Thyroid gland (tissue), 4 donors: ENCODE measurements around the gene CCNE1. TPM values are rescaled to one million over a fixed set of nuclear protein-coding genes. Genes with fewer than 3 reads are reported as not detected.
A peak's percentile ranks its signal among the peaks of the same experiment; 100 is the strongest.

Experiments
- DNase-seq, 2 donors: peaks; one replicate each; pipeline ENCODE4 v3.0.0-alpha.2; 2019
- H3K27ac ChIP-seq, 3 donors: fragments of 200-600 bp; sonication (generic); 1 replicate in 2 of 3; 2 replicates in 1 of 3; pipeline ENCODE4 v1.5.1; 2016 to 2019; ENCODE audit warnings: mild to moderate bottlenecking in 1 of 3, moderate library complexity in 1 of 3
- H3K27me3 ChIP-seq: fragments of 200-600 bp; sonication (generic); one replicate; pipeline ENCODE4 v1.5.1; 2019
- H3K36me3 ChIP-seq, 2 donors: fragments of 200-600 bp; sonication (generic); one replicate each; pipeline ENCODE4 v1.5.1; 2016 to 2019
- H3K4me1 ChIP-seq, 2 donors: fragments of 200-600 bp; sonication (generic); one replicate each; pipeline ENCODE4 v1.5.1; 2017 to 2019
- H3K4me3 ChIP-seq, 3 donors: fragments of 200-600 bp; sonication (generic); replicated peaks in 1 of 3; 1 replicate in 2 of 3; 2 replicates in 1 of 3; pipeline ENCODE4 v1.5.1; 2016; ENCODE audit warnings: mild to moderate bottlenecking in 1 of 3
- H3K9me3 ChIP-seq: fragments of 200-600 bp; sonication (generic); one replicate; pipeline ENCODE4 v1.5.1; 2017
- CTCF ChIP-seq, 6 experiments: fragments of 200-600 bp in 3 of 6; fragments of 450-650 bp in 3 of 6; sonication (generic) in 3 of 6; IDR thresholded peaks; one replicate each; pipeline ENCODE4 v1.5.1; 2016 to 2019; ENCODE audit warnings: antibody characterized with exemption in 6 of 6, mild to moderate bottlenecking in 2 of 6, inconsistent platforms in 1 of 6, moderate library complexity in 1 of 6
- POLR2A ChIP-seq, 2 donors: fragments of 450-650 bp; IDR thresholded peaks; one replicate each; pipeline ENCODE4 v1.6.1; 2017; ENCODE audit warnings: antibody characterized with exemption in 2 of 2, mild to moderate bottlenecking in 2 of 2, moderate library complexity in 1 of 2
- WGBS, 2 donors: methylation state at CpG; one replicate each; pipeline ENCODE4 v1.1.5; 2017; 5-methylcytosine and 5-hydroxymethylcytosine counted together
- intact Hi-C: fragments of 100-400 bp; cut with DNase I; formaldehyde crosslinking; loops from one replicate; pipeline ENCODE4 v1.15.1; 2023
- total RNA-seq, 4 donors: library from RNA; depleted of rRNA; stranded (reverse); fragments of >200 nt; gene quantifications; one replicate each; pipeline ENCODE4 v1.2.3, GENCODE V29; 2016

CCNE1 gene
- total RNA-seq, 4 donors from 2014 or later, result 1.2 to 5.3 (median 3.0) TPM

GRCh38 chr19:29867984-29868383 lies 56.2 kb downstream of the CCNE1 start:
- TF ChIP-seq POLR2A (IDR thresholded peaks at IDR 0.05), result no peak
- 93 to 100% methylated on average over 1 of the region's 1 CpG for WGBS, 2 donors
- no peaks in the 10 kb centered on the region for H3K27me3 ChIP-seq

GRCh38 chr19:29871143-29871542 lies 59.4 kb downstream of the CCNE1 start:
- Histone ChIP-seq H3K9me3 (no peaks in the 10 kb centered on the region), H3K36me3 (no peaks in the 10 kb centered on the region), H3K4me3 (no peak overlapping the region), H3K27me3 (no peaks in the 10 kb centered on the region), H3K4me1 (peaks cover 7 to 15% of the 10 kb centered on the region in 2 donors), H3K27ac (no peak overlapping the region)
- TF ChIP-seq POLR2A (IDR thresholded peaks at IDR 0.05) (no peak), CTCF (IDR thresholded peaks at IDR 0.05) (no peak)
- 32 to 34% methylated on average over 2 of the region's 2 CpGs for WGBS, 2 donors
- DNase-seq, result no peak
- intact Hi-C loops, result loop anchor here (5.0 to 10.0 kb wide), 2 partner anchors 99 to 136 kb away; no protein-coding TSS in a partner anchor

More at GRCh38 chr19:29867984-29868383, 56.2 kb downstream of the CCNE1 start:
- Histone ChIP-seq H3K36me3 (no peaks in the 10 kb centered on the region), H3K9me3 (no peaks in the 10 kb centered on the region), H3K4me3 (no peak overlapping the region), H3K27ac (no peak overlapping the region), H3K4me1 (peaks cover 1 to 5% of the 10 kb centered on the region in 2 donors)
- intact Hi-C loops, result no loop called here
- DNase-seq, result no peak

DNA sequence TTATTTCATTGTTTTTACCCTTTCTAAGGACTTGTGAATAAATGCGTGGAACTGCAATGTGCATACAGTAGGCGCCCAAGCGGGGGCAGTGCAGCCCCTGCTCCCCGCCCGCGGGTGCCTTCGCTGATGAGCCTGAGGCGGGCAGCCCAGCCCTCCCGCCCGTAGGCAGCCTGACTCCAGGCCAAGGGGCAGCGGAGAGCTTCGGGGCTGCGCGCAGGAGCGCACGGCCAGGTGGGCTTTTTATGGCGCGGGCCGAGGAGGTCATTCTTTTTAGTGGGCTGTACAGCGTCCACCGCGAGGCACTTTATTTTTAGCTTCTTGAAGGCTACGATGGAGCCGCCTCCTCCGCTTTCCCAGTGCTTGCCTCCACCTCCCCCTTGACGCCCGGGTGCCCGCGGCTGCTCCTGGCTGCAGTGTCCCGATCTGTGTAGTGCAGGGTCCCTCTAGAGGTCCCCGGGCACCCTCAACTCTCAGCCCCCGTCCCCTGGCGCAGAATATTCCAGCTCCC lies 60.5 kb downstream of the CCNE1 start:
- Histone ChIP-seq H3K9me3 (no peaks in the 10 kb centered on the region), H3K4me1 (peaks cover 7 to 15% of the 10 kb centered on the region in 2 donors), H3K36me3 (no peaks in the 10 kb centered on the region), H3K27me3 (no peaks in the 10 kb centered on the region), H3K4me3 (no peak overlapping the region), H3K27ac (no peak overlapping the region)
- 8 to 16% methylated on average over 21 to 29 of the region's 33 CpGs for WGBS, 2 donors
- DNase-seq, result no peak
- no peak for TF ChIP-seq POLR2A (IDR thresholded peaks at IDR 0.05)
- intact Hi-C loops, result loop anchor here (5.0 to 10.0 kb wide), 2 partner anchors 100 to 137 kb away; no protein-coding TSS in a partner anchor

DNA sequence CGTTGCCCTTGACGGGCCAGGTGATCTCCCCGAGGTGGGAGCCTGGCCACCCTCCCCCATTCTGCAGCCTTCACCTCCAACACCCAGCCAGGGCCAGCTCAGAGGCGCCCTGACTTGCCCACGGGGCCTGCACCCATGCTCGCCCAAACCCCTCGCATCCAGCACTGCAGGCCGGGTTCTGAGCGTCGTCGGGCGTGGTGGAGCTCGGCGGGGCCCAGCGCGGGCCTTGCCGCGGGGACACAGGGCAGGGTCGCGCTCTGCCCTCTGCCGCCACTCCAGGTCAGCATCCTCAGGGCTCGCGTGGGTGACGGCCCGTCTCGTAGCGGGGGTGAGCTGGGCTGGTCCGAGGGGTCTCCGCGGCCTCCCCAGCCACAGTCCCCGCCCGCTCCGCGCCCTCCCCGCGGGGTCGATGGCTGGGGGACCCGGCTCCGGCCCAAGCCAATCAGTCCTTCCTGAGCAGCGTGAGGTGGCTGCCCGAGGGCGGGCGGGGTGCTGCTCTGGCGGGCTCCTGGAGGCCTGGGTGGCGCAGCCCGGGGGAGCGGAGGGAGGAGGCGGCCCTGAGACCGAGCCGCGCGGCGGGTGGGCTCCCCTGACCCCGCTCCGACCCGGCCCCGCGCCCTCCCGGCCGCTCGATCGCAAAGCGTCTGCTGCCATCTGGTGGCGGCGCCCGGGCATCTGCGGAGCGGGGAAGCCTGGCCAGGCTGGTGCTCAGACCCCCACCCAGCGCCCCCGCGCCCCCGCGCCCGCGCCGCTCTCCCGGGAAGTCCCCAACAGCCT lies 61.4 kb downstream of the CCNE1 start:
- intact Hi-C loops, result loop anchor here (5.0 to 10.0 kb wide), 2 partner anchors 101 to 138 kb away; no protein-coding TSS in a partner anchor
- peak; percentile 45 to 52 for DNase-seq

More for the DNA sequence above, 61.4 kb downstream of the CCNE1 start:
- Histone ChIP-seq H3K4me1 (peaks cover 7 to 15% of the 10 kb centered on the region in 2 donors), H3K27ac (no peak overlapping the region), H3K27me3 (no peaks in the 10 kb centered on the region), H3K36me3 (no peaks in the 10 kb centered on the region), H3K4me3 (peak overlapping the region in 1 of 3 donors; percentile 11), H3K9me3 (no peaks in the 10 kb centered on the region)
- TF ChIP-seq CTCF (IDR thresholded peaks at IDR 0.05) (peak; percentile 22 to 90 (median 76)), POLR2A (IDR thresholded peaks at IDR 0.05) (no peak)
- 14 to 24% methylated on average over 7 to 9 of the region's 77 CpGs for WGBS, 2 donors

Other genes with a start within 250 kb of the CCNE1 start
- 10 to 100 TPM; 53.4 to 91.4 (median 87.8) TPM for gene POP4, start 205.7 kb upstream of the CCNE1 start, total RNA-seq
- gene PLEKHF1, start 146.5 kb upstream of the CCNE1 start, total RNA-seq, result 10 to 100 TPM; 12.1 to 20.3 (median 16.5) TPM
- gene C19orf12, start 96.7 kb upstream of the CCNE1 start, total RNA-seq, result 10 to 100 TPM; 24.4 to 34.0 (median 31.9) TPM
- gene URI1, start 130.2 kb downstream of the CCNE1 start, total RNA-seq, result 10 to 100 TPM; 84.8 to 91.2 (median 86.3) TPM